HK-2 (cell line): ENCODE results near the gene ZNF311.
A peak's percentile ranks its signal among the peaks of the same experiment; 100 is the strongest.
"Not testable (repeated sequence)": the region's sequence is repeated elsewhere in the genome, so short reads cannot be mapped to it uniquely, and the experiment has no call there.

Experiments used
- DNase-seq: peaks from one replicate; pipeline ENCODE4 v3.0.0-alpha.2; 2018; ENCODE audit not compliant: unreplicated experiment

The ZNF311 gene

GRCh38 chr6:28982476-28983266 lies 22.4 kb downstream of the ZNF311 start:
- DNase-seq, result peak; percentile 35

DNA sequence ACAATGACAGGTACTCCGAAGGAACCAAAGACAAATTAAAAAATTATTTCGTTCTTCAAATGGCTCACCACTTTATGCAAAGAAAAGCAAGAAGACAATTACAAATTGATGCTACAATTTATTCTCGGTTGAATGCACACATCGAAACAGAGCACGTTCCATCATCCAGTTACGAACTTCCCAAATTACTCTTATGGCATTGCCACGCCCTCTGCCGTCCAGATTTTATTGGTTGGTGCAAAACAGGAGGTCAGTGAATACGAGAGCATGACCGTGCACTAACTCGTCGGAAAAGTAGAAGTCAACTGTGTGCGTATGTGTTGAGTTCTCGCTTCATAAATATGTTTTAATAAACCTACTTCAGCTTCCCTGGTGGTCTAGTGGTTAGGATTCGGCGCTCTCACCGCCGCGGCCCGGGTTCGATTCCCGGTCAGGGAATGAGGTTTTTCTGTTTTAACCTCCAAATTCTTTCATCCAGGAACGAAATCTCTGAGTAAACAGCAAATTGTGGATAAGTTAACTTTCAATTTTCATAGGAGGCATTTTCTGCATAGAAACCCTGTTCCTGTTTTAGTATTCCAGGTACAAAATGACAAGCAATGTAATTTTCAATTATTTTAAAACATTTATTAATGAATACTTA lies 23.2 kb downstream of the ZNF311 start:
- DNase-seq, result peak; percentile 81

GRCh38 chr6:28981431-28981832 lies 23.7 kb downstream of the ZNF311 start:
- DNase-seq, result peak; percentile 83

GRCh38 chr6:28980852-28981430 lies 24.2 kb downstream of the ZNF311 start:
- DNase-seq, result peak; percentile 78

DNA sequence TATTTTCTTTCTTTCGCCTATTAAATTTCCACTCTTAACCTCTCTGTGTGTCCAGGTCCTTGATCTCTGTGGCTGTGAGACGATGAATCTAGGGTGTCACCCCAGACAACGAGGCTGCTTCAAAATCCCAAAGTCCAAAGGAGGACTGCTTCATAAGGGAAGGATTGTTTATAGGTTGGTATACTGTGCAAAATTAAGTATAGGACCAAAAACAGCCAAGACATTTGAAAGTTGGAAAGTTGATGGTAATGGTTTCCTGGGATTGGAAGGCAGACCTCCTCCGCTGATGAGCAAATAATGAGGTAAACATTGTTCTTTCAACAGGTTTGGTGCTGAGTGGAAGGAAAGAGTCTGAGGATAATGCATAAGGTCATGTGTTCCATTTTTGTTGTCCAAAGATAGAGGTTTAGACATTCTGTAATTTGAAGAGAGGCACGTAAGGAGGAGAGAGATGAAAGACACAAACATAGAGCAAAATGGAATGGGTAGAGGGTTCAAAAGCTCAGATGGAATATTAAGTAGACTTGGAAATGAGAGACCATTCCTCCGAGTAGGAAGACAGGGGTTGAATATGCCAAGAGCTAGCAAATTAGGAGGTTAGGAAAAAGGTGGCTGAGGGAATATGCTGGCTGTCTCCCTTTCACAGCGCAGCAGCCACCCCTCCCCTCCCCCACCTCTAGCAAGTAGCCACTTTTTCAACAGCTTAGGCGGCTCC lies 24.8 kb downstream of the ZNF311 start:
- DNase-seq, result no peak

DNA sequence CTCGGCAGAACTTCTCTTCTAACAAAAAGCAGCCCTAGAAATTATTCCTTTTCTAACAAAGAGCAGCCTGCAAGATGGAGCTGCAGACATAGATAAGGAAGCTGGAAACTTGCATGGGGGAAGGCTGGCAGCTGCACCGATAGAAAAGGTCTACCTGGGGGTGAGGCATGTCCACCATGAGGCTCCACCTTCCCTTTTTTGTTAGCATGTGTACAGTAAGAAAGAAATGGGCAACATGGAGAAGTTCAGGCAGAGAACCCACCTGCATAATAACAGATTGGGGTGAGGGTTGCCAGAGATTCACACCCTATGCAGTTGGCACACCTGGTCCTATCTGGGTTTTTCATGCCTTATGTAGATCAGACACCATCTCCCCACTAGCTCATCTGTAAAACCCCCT lies 25.4 kb downstream of the ZNF311 start:
- no peak for DNase-seq

- no peak for DNase-seq
Observed at GRCh38 chr6:28978959-28979561, 26.1 kb downstream of the ZNF311 start.

DNA sequence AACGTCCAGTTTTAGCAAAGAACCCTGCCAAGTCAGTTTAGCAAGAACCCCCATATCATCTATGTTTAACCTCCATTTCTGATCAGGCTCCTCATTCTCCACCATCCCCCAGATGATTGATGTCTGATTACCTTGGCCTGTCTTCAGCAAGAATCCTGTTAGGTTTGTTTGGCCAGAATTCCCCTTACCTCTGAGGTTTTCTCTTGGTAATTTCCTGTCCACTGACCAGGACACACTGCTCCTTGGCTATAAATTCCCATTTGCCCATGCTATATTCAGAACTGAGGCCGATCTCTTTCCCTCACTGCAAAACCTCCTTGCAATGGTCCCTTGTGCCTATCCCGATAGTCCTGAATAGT lies 27.0 kb downstream of the ZNF311 start:
- no peak for DNase-seq

DNA sequence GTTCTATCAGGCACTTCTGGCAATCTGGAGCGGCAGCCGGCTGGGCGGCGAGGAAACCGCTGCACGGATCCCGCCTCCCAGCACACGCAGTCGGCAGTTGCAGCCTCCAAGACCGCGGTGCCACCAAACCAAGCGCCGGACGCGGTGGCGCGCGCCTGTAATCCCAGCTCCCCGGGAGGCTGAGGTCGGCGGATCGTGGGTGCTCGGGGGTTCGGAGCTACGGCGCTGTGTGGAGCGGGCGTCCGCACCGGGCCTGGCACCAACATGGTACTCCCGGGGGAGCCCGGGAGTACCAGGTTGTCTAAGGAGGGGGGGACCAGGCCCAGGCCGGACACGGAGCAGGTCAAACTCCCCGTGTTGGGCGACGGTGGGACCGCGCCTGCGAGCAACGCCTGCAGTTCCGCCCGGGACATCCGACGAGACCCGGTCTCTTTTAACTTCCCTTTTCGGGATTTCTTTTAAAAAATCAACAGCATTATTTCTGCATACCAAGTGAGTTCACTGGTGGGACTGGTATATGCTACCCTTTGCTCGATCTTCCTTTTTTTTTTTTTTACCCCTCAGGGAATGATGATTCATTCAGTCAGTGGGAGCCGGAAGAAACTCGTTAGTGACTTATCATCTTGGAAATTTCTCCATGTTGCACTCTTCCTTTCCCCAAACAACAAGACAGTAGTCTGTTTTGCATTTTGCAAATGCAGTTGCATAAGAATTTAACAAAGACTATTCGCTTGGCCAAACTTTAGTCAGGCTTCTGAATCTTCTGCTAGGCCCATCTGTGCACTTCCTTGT lies 27.6 kb downstream of the ZNF311 start:
- no peak for DNase-seq

DNA sequence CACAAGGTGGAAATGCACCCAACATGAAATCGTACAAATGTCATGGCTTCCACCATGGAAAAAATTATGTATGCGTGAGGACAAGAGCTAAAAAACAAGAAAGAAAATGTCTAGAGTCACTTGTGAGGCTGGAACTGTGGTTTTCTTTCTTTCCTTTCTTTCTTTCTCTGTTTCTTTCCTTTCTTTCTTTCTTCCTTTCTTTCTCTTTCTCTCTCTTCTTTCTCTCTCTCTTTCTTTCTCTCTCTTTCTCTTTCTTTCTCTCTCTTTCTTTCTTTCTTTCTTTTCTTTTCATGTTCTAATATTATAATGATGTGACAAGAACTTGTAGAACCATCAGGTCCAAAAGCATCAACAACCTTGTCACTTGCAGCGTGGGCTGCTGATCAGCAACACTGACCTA lies 28.4 kb downstream of the ZNF311 start:
- no peak for DNase-seq

- no peak for DNase-seq
Observed at GRCh38 chr6:28974505-28974904, 30.6 kb downstream of the ZNF311 start.

GRCh38 chr6:28970056-28970455 lies 35.1 kb downstream of the ZNF311 start:
- not testable (repeated sequence) for DNase-seq

- no peak for DNase-seq
Observed at GRCh38 chr6:28969129-28969528, 36.0 kb downstream of the ZNF311 start.

DNA sequence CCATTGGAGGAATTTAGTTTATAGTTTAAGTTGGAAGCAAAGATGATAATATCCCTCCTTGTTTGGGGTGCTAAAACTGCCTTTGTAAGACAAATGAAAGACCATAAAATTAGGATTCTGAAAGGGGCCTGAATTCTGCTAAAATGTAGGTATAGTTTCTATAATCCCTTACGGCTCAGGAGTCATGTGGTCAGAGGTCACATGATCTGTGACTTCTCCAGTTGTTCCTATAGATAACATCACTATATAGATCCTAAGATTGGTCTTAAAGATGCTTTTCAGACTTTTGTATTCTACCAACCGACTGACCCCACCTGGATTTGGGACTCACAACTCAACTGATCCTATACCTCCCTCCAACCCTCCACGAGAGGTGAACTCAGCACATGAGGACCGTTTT lies 36.6 kb downstream of the ZNF311 start:
- no peak for DNase-seq

DNA sequence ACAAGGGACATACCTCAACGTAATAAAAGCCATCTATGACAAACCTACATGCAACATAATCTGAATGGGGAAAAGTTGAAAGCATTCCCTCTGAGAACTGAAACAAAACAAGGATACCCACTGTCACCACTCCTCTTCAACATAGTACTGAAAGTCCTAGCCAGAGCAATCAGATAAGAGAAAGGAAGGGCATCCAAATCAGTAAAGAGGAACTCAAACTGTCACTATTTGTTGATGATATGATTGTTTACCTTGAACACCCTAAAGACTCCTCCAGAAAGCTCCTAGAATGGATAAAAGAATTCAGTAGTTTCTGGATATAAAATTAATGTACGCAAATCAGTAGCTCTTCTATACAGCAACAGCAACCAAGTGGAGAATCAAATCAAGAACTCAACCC lies 39.4 kb downstream of the ZNF311 start:
- no peak for DNase-seq

- DNase-seq, result no peak
Observed at GRCh38 chr6:28960846-28961500, 44.1 kb downstream of the ZNF311 start.

- not testable (repeated sequence) for DNase-seq
Observed at GRCh38 chr6:28958561-28959243, 46.4 kb downstream of the ZNF311 start.

- not testable (repeated sequence) for DNase-seq
Observed at GRCh38 chr6:28957795-28958314, 47.3 kb downstream of the ZNF311 start.

DNA sequence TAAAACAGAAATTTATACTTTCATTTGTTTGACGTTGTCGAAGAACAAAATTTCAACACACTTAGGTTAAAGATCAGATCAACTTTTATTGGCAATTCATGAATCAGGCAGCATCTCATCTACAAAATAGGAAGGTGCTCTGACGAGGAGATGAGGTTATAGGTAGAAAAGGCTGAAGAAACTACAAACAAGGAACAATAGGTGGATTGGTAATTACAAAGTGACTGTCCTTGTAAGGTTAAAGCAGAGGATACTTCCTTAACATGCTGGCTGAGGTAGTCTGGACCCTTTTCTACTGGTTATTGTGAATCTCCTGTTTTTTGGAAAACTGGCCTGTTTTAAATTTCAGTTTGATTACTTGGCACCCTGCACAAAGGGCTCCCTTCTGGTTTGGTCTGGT lies 48.8 kb downstream of the ZNF311 start:
- DNase-seq, result no peak
